Activated CD8-positive, alpha-beta memory T cell treated with anti-CD3 and anti-CD28 coated beads, Interleukin-2, amount 50 U/mL, for 48 hours (primary cell): Measurements from ENCODE around the gene SSRP1.
A peak's percentile ranks its signal among the peaks of the same experiment; 100 is the strongest.
"Not testable (repeated sequence)": the region's sequence is repeated elsewhere in the genome, so short reads cannot be mapped to it uniquely, and the experiment has no call there.

ENCODE experiments used
- DNase-seq: peaks from one replicate; pipeline ENCODE4 v3.0.0-alpha.2; 2020

The SSRP1 gene

DNA sequence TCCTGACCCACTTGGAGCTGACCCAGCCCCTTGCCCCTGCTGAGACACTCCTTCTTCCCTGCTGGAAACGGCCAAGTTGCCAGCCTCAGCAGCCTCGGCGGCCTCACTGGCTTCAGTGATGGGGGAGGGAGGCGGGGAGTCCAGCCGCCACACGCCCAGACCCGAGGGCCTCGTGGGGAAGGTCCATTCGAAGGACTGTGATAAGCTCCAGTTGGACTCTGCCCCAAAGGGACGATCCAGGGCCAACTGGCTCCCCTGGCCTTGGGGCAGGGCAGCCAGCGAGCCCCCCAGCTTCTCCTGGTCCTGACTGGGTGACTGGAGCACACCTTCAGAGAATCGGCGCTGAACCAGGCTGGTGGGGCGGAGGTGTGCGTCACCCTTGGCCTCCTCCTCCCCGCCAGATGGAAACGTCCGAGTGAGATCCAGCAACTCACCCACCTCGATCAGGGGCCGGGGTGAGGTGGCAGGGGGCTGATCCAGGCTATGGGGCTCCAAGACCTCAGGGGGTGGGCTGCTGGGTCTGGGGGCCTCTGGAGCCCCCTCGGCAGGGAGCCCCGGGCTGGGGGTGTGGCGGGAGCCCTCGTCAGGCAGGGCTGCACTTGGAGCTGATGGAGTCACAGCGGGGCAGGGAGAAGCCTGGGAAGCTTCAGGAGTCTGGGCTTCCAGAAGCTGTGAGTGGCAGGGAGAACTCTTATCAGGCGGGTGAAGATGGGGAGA, 22.5 kb downstream of the SSRP1 start:
- no peak for DNase-seq

- DNase-seq = no peak
These were observed 23.1 kb downstream of the SSRP1 start for GRCh38 chr11:57312511-57313021.

- peak; percentile 84 for DNase-seq
These were observed 24.4 kb downstream of the SSRP1 start for GRCh38 chr11:57311109-57311936.

- DNase-seq = no peak
These were observed 25.0 kb downstream of the SSRP1 start for GRCh38 chr11:57310630-57311086.

DNA sequence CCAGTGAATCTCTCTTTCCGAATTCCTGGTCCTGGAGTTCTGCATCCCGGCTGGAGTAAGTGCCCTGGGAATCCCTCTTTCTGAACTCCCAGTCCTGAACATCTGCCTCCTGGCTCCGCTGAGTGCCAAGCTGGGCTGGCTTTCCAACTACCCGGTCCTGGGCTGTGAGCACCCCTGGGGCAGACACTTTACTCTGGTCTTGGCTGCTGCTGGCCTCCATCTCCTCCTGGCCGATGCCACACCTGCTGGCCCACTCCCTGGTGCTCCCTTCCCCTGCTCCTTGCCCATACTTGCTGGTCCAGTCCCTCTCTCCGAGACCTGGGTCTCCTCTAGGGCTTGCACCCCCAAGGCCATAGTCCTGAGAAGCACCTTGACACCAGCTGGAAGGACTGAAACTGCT, 25.6 kb downstream of the SSRP1 start:
- DNase-seq = no peak

DNA sequence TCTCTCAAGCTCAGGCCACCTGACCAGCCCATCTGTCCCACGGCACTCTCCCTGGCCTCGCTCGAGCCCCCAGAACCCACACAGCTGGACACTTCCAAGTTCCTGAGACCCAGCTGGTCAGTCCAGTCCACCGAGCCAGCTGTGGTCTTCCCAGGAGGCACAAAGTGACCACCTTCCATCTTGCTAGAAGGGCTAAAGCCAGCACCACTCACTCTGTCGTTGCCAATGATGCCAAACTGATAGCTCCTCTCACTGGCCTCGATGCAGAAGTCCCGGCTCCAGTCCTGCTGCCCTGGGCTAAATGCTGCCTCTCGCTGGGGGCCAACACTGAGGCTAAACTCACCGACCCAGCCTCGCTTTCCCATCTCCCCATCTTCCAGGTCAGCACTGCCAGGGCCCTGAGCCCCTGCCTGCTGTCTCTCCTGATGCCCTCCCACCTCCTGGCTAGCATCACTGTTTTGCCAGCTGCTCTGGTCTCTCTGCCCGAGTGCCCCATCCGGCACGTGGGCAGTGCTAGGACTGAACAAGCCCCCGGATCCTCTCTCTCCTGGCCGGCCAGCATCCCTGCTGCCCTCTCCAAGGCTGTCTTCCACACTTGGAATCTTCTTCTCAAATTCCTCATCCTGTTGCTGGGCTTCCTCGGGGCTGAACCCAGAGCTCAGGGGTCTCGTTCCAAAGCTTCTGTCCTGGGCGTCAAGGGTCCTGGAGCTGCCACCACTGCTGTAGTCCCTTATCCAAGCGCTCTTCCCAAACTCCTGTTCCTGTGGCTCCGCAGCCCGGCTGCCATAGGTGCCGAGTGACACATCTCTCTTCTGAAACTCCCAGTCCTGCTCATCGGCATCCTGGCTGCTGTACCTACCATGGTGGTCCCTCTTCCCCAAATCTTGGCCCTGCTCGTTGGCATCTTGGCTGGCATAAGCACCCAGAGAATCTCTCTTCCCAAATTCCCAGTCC, 26.3 kb downstream of the SSRP1 start:
- DNase-seq = no peak

GRCh38 chr11:57308426-57309060, 27.1 kb downstream of the SSRP1 start:
- DNase-seq = no peak

- no peak for DNase-seq
These were observed 27.9 kb downstream of the SSRP1 start for GRCh38 chr11:57307666-57308270.

DNA sequence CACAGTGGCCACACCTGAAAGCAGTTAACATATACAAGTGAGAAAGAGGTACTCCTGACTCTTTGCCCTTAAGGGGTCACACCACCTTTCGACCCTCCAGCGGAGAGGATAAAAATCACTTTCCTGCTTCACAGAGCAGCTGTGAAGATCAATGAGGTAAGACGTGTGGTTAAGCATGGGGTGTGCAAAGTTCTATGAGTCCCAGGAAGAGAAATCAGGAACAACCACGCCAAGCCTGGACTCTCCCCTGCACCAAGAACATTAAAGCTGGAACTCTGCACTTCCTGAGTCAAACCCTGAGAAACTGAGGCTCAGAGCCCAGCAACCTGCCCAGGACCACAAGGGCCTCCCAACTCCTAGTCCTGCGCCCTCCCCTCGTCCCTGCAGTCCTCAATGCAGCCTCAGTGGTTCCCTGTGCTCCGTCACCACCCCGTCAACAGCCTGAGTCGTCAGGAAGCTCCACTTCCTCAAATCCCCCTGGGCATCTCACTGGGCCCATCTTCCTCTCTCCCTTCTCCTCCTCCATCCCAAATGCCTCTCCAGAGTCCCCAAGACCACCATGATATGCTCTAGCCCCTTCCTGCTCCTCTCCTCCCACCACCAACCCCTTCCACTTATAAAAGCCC, 28.6 kb downstream of the SSRP1 start:
- no peak for DNase-seq

DNA sequence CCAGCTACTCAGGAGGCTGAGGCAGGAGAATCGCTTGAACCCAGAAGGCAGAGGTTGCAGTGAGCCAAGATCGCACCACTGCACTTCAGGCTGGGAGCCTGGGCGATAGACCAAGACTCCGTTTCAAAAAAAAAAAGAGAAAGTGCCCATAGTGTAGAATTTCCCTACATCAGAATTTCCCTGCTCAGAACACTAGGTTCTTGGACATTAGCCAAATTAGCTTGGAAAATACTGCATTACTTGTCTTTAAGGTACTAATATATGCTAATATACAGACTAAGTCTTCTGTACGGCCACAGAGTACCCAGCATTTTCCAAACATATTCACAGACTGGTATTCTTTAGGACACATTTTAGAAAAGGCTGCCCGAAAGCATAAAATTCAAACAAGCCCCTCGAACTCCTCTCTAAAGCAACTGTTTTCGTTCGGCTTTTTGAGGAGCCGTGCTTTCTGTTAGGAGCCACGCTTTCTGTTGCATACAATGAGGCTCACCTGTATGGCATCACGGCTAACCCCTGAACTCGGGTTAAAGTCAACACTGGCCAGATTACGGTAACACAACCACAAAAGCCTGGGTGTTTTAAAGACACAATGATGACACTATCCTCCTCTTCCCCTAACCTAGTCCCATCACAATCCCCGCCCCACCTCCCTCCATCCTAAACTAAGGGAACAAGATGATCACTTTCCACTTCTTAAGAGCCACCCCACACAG, 29.4 kb downstream of the SSRP1 start:
- DNase-seq = no peak

DNA sequence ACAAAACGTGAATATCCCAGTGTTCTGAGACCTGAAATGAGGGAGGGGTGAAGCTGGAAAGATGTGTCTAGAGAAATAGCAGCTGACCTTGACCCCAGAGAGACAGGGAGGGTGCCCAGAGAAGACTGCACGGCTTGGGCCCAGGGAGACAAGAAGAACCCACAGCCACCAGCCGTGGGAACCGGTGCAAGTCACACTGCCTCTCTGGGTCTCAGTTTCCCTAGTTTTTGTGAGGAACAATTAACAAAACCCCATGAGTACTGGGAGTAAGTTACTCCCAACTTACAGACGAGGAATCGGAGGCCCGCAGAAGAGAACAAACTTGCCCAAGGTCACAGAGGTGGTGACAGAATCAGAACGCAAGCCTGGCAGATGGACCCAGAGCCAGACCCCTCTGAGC, 30.2 kb downstream of the SSRP1 start:
- no peak for DNase-seq

GRCh38 chr11:57303990-57304579, 31.6 kb downstream of the SSRP1 start:
- no peak for DNase-seq

DNA sequence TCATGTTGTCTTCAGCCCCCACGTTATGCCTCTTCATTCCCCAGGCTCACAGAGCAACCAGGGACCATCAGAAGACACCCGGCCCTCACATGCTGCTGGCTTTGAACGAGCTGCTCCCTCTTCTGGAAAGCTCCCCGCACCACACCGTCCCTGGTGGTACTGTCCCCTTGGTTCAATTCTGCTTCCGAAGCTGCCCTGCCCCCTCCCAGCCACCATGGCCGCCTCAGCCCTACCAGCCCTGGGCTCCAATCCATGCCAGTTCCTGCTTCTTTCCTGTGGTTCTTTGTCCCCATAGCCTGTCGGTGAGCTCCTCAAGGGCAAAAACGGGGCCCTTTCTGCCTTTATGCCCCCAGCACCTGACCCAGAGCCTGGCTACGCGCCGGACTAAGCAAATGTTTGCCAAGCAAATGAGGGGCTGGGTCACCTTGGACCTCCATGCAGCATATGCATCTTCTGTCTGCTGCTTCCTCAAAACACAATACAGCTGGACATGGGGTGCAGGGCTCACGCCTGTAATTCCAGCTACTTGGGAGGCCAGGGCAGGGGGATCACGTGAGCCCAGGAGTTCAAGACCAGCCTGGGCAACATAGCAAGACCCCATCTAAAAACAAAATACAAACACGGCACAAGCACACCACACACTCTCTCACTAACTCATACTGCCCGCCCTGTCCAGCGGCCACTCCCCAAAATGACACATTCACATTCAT, 32.3 kb downstream of the SSRP1 start:
- DNase-seq = no peak

DNA sequence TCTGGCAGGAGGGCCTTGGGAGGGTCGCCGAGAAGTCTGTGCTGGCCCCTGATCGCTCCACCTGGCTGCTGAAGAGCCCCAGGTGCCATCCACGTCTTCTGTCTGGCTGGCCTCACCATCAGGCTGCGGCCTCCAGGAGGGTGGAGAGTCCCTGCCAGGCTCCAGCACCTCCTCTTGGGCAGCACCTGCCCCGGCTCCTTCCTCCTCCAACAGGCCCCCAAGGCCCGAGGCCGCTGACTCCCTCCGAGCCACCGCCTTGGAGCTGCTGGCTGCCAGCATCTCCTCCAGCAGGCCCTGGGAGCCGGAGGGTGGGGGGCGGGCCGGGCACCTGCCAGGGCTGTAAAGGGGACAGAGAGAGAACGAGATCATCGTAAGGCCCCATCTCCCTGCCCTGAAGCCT, 33.2 kb downstream of the SSRP1 start:
- DNase-seq = no peak

DNA sequence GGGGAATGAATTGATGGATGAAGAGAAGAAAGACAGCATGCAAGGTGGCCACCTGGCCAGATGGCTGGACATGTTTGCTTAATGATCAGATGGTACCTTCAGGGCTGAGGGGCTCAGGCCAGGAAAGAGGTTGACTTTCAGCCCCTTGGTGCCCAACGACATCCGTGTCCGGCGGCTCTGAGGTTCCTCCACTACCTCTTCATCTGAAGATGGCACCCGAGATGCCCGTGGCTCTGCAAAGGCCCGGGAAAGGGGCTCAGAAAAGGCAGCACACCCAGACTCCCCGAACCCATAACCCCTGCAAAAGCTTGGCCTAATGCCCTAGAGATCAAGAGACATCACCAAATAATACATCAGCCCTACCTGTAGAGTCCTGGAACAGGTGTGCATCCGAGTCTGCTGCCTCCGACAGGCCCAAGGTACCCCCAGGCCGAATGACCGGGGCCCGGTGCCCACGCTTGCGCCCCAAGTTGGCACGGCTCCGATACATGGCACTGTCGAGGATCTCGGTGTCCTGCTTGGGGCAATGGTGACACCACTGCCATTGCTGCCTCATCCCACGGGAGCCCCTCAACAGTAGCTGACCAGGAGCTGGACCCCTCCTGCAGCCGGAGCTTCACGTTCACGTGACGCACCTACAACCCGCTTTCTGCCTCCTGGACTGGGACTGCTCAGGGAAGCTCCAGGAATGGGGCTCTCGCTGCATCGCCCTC, 33.8 kb downstream of the SSRP1 start:
- no peak for DNase-seq

DNA sequence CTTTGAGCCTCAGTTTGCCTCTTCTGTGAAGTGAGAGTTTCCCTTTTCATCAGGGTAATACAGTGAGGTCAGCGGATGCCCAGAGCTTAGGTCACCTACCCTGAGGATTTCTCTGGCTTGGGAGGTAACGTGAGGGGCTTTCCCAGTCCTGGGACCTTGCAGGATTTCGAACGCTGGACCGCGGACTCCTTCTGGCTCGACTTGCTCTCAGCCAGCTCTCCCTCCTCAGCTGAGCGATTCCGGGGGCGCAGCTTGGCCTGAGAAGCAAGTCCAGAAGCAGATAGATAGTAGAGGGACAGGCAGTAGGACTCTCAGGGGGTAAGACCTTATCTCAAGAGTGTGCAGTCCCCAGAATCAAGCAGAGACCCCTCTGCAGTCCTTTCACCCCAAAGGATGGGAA, 34.9 kb downstream of the SSRP1 start:
- no peak for DNase-seq

GRCh38 chr11:57299150-57299737, 36.4 kb downstream of the SSRP1 start:
- DNase-seq = no peak

- DNase-seq = no peak
These were observed 38.5 kb downstream of the SSRP1 start for GRCh38 chr11:57297221-57297620.

DNA sequence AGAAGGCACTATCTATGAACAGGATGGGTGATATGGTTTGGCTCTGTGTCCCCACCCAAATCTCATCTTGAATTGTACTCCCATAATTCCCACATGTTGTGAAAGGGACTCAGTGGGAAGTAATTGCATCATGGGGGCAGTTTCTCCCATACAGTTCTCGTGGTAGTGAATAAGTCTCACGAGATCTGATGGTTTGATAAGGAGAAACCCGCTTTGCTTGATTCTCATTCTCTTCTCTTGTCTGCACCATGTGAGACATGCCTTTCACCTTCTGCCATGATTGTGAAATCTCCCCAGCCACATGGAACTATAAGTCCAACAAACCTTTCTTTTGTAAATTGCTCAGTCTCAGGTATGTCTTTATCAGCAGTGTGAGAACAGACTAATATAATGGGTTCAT, 39.5 kb downstream of the SSRP1 start:
- DNase-seq = not testable (repeated sequence)
